ENCODE results near the gene ZIC2. TPM values are rescaled to one million over a fixed set of nuclear protein-coding genes. Genes with fewer than 3 reads are reported as not detected.

Gene ZIC2
- total RNA-seq, 1 donor from 2014 or later = 30.6 TPM

DNA sequence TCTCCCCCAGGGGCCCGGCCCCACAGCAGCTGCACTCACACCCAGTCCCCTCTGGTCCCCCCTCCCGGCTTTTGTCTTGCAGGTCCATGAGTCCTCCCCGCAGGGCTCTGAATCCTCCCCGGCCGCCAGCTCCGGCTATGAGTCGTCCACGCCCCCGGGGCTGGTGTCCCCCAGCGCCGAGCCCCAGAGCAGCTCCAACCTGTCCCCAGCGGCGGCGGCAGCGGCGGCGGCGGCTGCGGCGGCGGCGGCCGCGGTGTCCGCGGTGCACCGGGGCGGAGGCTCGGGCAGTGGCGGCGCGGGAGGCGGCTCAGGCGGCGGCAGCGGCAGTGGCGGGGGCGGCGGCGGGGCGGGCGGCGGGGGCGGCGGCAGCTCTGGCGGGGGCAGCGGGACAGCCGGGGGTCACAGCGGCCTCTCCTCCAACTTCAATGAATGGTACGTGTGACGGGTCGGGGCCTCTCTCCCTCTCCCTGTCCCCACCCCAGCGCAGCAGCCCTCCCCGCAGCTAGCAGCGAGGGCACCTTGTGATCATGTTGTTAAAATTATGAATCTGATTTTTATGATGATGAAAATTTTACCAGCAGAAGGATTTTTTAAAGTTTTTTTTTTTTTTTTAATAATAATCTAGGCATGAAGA is 3.8 kb downstream of the ZIC2 start:
- H3K4me1 Mint-ChIP-seq (ENCODE audit: low read depth) = peaks cover 44% of the 10 kb centered on the region
- peak overlapping the region; percentile 75 for H3K4me3 Mint-ChIP-seq (ENCODE audit: unreplicated experiment)
- H3K9me3 Mint-ChIP-seq (ENCODE audit: low read depth) = no peaks in the 10 kb centered on the region
- H3K27ac Mint-ChIP-seq (ENCODE audit: unreplicated experiment) = peak overlapping the region; percentile 97
- H3K36me3 Mint-ChIP-seq (ENCODE audit: low read depth) = peaks cover 19% of the 10 kb centered on the region
- no peak for DNase-seq (ENCODE audit: low spot score)
- TF ChIP-seq, protein P1, sequence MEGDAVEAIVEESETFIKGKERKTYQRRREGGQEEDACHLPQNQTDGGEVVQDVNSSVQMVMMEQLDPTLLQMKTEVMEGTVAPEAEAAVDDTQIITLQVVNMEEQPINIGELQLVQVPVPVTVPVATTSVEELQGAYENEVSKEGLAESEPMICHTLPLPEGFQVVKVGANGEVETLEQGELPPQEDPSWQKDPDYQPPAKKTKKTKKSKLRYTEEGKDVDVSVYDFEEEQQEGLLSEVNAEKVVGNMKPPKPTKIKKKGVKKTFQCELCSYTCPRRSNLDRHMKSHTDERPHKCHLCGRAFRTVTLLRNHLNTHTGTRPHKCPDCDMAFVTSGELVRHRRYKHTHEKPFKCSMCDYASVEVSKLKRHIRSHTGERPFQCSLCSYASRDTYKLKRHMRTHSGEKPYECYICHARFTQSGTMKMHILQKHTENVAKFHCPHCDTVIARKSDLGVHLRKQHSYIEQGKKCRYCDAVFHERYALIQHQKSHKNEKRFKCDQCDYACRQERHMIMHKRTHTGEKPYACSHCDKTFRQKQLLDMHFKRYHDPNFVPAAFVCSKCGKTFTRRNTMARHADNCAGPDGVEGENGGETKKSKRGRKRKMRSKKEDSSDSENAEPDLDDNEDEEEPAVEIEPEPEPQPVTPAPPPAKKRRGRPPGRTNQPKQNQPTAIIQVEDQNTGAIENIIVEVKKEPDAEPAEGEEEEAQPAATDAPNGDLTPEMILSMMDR (IDR thresholded peaks at IDR 0.05) = no peak
- H3K27me3 Mint-ChIP-seq (ENCODE audit: low read depth) = no peaks in the 10 kb centered on the region

DNA sequence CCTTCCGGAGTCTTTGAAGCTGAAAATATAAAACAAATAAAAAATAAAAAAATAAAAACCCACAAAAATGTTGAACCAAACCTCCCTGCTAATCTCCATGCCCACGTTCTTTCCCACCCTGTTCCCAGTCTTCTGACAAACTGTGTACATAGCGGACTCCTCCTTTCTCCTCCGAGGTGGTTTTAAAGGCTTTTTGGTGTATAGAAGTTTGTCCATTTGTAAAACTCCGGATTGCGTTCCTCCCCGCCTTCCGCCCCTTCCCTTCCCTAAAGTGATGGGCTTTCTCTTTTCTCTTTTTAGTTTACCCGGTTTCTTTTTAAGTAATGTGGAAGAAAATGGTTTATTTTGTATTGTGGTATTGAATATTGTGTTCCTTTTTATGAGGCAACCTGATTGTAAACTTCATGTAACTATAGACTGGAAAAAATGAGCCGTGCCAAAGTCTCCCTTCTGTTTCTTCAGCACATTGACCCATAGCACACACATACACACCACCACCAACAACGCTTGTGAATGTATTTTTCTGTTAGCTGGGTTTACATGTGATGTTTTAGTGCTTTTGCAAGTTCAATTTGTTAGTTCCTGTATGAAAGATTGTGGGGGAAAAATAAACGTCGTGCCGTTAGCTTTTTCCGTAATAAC is 4.4 kb downstream of the ZIC2 start:
- Mint-ChIP-seq H3K36me3 (ENCODE audit: low read depth) (peaks cover 19% of the 10 kb centered on the region), H3K9me3 (ENCODE audit: low read depth) (no peaks in the 10 kb centered on the region), H3K4me1 (ENCODE audit: low read depth) (peaks cover 47% of the 10 kb centered on the region), H3K27ac (ENCODE audit: unreplicated experiment) (peak overlapping the region; percentile 97), H3K27me3 (ENCODE audit: low read depth) (no peaks in the 10 kb centered on the region), H3K4me3 (ENCODE audit: unreplicated experiment) (peak overlapping the region; percentile 75)
- no peak for DNase-seq (ENCODE audit: low spot score)
- TF ChIP-seq, protein P1 (IDR thresholded peaks at IDR 0.05) = no peak

DNA sequence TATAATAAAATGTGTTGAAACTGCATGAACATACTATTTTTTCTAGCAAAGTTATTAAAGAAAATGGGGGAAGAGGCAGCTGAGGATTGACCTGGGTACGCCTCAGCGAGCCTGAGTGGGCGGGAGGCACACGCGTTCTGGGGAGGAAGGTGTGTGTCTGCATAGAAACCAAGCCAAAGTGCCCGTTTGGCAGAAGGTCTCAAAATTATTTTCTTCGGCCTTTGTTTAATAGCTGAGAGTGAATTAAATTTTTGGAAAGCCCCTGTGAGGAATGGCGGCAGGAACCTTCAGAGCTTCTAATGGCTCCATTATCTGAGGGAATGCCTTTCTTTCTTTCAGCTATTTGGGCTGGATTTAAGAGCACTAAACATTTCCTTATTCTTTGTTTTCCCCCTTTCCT is 5.2 kb downstream of the ZIC2 start:
- peak overlapping the region; percentile 97 for H3K27ac Mint-ChIP-seq (ENCODE audit: unreplicated experiment)
- H3K4me3 Mint-ChIP-seq (ENCODE audit: unreplicated experiment) = peak overlapping the region; percentile 75

DNA sequence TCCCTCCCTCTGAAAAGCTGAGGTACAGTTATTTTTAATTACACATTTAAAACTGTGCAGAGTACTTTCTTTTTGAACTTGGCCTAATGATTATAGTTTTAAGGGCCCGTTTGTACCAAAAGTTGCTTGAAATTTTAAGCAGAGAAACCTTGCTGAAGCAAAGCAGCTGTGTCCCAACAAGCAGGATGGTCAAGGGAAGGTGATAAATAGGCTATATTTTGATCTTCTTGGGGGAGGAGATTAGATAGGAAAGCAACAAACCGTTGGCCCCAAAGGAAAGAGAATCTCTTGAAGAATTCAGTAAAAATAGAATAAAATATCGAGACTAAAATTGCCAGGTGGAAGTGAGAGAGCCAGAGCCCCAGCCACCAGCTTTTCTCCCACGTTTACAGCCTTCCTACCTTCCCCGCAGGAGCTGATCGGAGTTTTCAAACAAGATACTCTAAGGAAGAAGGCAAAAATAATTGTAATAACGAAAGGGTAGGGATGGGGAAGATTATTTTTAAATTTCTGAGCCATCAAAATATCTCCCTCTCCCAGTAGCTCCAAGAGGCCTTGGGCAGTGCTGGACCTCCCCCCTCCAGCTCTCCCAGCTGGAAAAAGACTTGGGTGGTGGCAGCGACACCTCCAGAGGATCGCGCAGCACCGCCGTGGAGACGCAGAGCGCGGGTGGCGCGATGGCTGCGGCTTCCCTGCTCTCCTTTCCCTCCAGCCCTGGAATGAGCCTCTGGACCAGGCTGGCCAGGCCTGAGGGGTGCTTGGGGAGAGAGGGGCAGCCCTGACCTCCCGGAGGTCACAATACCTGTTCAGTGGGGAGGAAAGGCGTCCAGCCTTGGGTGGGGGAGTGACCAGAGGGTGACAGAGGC is 5.8 kb downstream of the ZIC2 start:
- Mint-ChIP-seq H3K27ac (ENCODE audit: unreplicated experiment) (peak overlapping the region; percentile 97), H3K4me1 (ENCODE audit: low read depth) (peaks cover 55% of the 10 kb centered on the region), H3K9me3 (ENCODE audit: low read depth) (no peaks in the 10 kb centered on the region), H3K27me3 (ENCODE audit: low read depth) (no peaks in the 10 kb centered on the region), H3K36me3 (ENCODE audit: low read depth) (peaks cover 19% of the 10 kb centered on the region), H3K4me3 (ENCODE audit: unreplicated experiment) (peak overlapping the region; percentile 75)
- no peak for DNase-seq (ENCODE audit: low spot score)
- TF ChIP-seq, protein P1 (IDR thresholded peaks at IDR 0.05) = peak; percentile 40

More for the DNA sequence above, 5.2 kb downstream of the ZIC2 start:
- Mint-ChIP-seq H3K9me3 (ENCODE audit: low read depth) (no peaks in the 10 kb centered on the region), H3K27me3 (ENCODE audit: low read depth) (no peaks in the 10 kb centered on the region), H3K36me3 (ENCODE audit: low read depth) (peaks cover 19% of the 10 kb centered on the region), H3K4me1 (ENCODE audit: low read depth) (peaks cover 49% of the 10 kb centered on the region)
- TF ChIP-seq, protein P1 (IDR thresholded peaks at IDR 0.05) = no peak
- no peak for DNase-seq (ENCODE audit: low spot score)

Data from chondrocyte (in vitro differentiated cells).